ENCODE data around the gene TMEM223.
A peak's percentile ranks its signal among the peaks of the same experiment; 100 is the strongest.
"Not testable (repeated sequence)": the region's sequence is repeated elsewhere in the genome, so short reads cannot be mapped to it uniquely, and the experiment has no call there.

The TMEM223 gene, protein sequence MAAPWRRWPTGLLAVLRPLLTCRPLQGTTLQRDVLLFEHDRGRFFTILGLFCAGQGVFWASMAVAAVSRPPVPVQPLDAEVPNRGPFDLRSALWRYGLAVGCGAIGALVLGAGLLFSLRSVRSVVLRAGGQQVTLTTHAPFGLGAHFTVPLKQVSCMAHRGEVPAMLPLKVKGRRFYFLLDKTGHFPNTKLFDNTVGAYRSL

DNA sequence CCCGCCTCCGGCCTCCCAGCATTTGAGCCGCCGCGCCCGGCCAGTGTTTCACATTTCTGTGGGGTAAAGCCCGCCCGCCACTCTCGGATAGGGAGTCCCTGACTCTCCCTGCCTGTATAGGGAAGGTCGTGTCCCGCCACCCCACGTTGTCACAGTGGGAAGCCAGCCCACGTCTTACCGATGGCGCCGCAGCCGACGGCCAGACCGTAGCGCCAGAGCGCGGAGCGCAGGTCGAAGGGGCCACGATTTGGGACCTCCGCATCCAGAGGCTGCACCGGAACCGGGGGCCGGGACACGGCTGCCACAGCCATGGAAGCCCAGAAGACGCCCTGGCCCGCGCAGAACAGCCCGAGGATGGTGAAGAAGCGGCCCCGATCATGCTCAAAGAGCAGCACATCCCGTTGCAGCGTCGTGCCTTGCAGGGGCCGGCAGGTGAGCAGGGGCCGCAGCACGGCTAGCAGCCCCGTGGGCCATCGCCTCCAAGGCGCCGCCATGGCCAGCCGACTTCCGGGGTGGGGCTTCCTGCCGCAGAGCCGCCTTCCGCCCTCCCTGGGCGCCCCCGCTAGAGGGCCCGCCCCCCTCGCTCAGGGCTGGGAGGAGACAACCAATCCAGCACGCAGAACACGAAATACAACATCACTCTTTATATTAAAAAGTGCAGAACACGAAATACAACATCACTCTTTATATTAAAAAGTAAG, at the start of gene TMEM223:
TMEM223 (minus strand) TSS at position 506 of the 701 bp plus-strand sequence; CDS start at position 494, 12 bp downstream.
- DNase-seq (ENCODE audit: low spot score) = peak; percentile 93
- no peak for FAIRE-seq

DNA sequence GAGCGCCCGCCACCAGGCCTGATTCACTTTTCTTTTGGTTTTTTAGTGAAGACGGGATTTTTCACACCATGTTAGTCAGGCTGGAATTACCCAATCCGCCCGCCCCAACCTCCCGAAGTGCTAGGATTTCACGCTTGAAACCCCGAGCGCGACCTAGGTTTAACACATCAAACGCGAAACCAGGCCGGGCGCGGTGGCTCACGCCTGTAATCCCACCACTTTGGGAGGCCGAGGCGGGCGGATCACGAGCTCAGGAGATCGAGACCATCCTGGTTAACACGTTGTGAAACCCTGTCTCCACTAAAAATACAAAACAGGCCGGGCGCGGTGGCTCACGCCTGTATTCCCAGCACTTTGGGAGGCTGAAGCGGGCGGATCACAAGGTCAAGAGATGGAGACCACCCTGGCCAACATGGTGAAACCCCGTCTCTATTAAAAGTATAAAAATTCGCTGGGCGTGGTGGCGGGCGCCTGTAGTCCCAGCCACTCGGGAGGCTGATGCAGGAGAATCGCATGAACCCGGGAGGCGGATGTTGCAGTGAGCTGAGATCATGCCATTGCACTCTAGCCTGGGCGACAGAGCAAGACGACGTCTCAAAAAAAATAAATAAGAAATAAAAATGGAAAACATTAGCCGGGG, 49.0 kb upstream of the TMEM223 start:
- peak; percentile 21 for DNase-seq (ENCODE audit: low spot score)
- not testable (repeated sequence) for FAIRE-seq

DNA sequence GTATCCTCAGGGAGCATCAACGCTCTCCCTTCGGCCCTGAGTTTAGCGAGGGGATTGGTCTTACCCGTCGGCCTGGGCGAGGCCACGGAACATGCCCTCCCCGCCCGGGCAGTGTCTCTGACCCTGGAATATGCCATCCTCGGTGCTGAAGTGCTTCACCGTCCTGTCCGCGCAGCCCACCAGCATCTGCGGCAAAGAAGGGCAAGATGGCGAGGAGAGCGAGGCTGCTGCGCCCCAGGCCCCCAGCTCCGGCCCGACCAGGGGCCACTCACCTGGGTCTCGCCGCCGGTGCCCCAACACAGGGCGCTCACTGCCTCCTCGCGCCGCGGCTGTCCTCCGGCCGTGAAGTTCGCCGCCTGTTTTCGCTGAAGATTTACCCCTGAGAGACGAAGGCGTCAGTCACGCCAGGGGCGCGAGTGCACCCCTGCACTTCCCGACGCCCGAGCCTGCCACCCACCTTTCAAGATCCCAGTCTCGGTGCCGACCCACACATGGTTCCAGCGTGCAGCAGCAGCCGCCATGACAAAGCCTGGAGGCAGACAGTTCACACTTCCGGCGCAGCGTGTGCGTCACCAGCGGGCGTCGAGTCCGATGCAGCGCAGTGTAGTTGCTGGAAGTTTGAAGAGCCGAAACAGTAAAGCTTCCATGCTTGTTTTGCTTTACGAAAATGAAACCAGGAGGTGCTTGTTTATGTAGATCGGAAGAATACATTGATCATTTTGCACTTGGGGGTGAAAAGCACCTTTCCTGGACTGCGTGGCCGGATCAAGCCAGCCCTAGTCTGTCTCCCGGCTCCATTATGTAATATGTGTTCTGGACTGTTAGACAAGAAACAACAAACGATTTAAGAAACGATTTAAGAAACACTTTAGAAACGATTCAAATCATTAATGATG, 47.5 kb upstream of the TMEM223 start, which contains the start of gene WDR74:
WDR74 (minus strand) TSS at position 541 of the 896 bp plus-strand sequence; CDS start at position 521, 20 bp downstream.
- FAIRE-seq (no peak), DNase-seq (ENCODE audit: low spot score) (peak; percentile 88)

GRCh38 chr11:62835336-62835735, 43.5 kb upstream of the TMEM223 start:
- DNase-seq (ENCODE audit: low spot score) (no peak), FAIRE-seq (no peak)

DNA sequence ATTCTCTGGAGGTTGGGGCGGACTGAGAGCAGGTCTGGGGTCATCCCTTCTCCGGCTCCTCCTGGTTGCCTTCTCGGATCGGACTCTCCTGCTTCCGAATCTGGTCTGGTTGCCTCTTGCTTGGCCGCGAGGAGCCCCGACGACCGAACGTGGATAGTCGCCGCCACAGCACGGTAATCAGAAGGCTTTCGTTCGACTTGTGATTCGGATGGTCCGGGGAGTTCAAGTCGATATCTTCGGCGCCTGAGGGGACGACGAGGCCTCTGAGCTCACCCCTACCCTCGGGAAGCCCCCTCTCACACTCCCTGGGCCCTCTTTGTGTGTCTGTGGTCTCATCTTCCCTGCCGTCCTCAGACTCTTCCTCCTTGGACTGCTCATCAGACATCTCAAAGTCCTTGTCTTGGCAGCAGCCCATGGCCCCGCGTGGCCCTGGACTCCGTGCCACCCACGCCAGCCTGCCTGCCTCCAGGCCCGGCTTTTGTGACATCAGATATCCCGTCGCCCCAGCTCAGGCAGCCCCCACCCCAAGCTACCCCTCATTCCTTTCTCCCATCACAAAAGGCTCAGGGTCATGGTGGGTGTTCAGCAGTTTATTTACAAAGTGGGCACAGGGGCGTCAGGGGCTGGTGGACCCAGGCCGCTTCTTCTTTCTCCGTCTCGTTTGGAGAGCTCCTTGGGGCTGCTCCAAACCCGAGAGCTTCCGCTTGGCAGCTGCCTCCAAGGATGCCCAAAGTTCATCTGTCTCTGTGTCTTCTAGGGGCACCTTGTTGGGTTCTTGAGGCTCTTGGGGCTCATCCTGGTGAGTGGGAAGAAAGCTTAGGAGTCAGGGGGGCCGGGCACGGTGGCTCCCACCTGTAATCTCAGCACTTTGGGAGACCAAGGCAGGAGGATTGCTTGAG, 40.8 kb upstream of the TMEM223 start, which contains the start of gene TEX54:
TEX54 (minus strand) TSS at position 506 of the 899 bp plus-strand sequence.
- no peak for FAIRE-seq
- no peak for DNase-seq (ENCODE audit: low spot score)

DNA sequence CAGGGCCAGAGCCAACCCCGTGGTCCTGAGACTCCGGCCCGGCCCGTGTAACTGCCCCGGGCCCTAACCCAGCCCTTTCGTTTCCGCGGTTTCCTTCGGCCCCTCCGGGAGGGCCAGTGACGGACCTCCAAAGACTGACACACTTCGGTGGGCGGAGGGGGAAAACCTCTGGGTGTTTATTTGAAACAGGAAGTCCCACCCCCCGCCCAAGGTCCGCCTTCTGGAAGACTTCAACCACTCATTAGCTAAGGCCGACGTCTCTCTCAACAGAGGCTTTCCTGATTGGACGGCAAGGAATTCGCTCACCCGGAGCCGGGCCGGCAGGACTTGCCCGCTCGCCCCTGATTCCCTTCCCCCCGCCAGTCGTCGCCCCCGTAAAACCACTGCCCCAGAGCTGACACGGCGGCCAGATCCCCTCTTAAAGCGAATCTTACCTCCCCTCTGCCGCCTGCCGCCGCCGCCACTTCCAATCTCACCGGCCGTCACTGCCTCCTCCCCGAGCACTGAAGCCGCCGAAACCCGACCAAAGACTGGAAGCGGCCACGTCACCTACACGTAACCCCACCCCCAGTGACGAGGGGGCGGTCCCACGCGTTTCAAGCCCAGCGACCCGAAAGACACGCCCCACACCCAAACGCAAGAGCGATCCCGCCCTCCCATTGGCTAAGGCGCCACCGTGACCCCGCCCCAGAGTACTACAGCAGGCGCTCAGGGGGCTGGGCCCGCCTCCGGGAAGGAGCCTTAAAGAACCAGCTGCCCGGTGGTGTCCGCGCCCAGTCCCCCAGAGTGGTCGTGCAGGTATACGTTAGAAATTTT, 39.9 kb upstream of the TMEM223 start, which contains the start of gene STX5:
STX5 (minus strand) TSS at position 532 of the 816 bp plus-strand sequence. CDS start 808 bp downstream, outside the sequence.
- DNase-seq (ENCODE audit: low spot score) (peak; percentile 98), FAIRE-seq (no peak)

DNA sequence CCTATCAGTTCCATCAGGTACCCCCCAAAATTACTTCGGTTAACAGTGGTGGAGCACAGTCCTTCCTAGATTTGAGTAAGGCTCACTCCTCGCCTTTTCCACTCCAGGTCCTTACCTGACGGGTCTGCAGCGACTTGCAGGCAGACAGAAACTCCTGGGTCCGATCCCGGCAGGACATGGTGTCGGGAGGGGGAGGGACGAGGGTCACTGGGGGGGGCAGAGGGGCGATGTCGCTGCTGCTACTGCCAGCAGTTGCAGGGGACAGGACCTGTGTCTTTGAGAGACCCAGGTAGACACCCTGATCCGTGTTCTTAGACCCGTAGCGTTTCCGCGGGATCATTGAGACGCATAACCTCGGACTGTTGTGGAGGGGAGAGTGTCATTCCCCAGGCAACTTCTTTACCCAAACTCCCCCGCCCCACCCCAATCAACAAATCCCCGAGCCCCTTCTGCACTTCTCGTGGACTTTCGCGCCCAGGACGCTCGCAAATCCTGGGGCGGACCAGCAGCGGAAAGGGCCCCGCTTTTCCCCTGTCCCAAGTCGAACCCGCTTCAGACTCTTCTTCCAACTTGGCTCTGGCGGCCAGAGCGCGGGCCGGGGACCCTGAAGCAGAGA, 39.2 kb upstream of the TMEM223 start:
- FAIRE-seq = no peak
- DNase-seq (ENCODE audit: low spot score) = no peak

- FAIRE-seq; DNase-seq (ENCODE audit: low spot score): not testable (repeated sequence)
Measured at GRCh38 chr11:62828130-62828529, 36.3 kb upstream of the TMEM223 start.

DNA sequence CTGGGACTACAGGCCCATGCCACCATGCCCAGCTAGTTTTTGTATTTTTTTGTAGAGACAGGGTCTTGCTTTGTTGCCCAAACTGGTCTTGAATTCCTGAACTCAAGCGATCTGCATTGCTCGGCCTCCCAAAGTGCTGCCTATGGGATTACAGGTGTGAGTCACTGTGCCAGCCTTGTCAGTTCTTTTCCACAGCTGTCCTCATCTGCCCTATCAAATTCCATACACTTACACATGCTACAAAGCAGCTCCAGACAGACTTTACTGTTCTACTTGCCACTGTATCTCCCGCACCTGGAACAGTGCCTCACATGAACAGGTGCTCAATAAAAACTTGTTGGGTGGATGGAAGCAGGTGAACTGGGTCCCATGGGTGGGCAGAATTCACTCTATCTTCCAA, 31.9 kb upstream of the TMEM223 start:
- FAIRE-seq (no peak), DNase-seq (ENCODE audit: low spot score) (no peak)

DNA sequence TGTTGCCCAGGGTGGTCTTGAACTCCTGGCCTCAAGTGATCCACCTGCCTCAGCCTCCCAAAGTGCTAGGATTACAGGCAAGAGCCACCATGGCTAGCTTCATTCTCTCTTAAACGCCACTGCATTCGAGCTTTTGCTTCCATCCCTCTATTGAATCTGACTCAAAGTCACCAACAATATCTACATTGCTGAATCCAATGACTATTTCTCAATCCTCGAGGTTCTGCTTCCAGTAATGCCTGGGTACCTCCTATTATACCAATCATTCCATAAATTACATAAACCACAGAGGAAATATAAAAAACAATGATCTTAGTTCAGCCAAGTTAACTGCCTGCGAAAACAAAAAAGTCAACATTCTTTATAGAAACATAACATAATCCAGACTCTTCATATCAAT, 25.3 kb upstream of the TMEM223 start:
- no peak for FAIRE-seq
- no peak for DNase-seq (ENCODE audit: low spot score)

- DNase-seq (ENCODE audit: low spot score) (no peak), FAIRE-seq (no peak)
Measured at GRCh38 chr11:62816557-62816956, 24.8 kb upstream of the TMEM223 start.

- FAIRE-seq (no peak), DNase-seq (ENCODE audit: low spot score) (no peak)
Measured at GRCh38 chr11:62811659-62812058, 19.9 kb upstream of the TMEM223 start.

DNA sequence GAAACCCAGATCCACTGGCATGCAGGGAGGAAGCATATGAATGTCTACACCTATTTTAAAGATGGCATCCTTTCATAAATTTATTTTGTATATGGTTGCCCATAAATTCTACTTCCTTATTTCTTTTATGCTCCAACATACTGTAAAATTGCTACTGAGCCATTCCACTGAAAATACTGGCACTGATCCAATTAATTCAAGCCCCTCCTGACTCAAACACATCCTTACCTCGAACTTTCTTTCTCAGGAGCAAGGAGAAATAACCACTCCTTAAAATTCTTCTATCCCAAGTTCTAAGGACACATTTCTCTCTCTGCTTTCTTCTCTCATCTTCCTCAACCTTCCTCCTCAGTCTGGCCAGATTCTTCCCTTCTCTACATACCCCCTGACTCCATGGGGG, 18.9 kb upstream of the TMEM223 start:
- DNase-seq (ENCODE audit: low spot score) (no peak), FAIRE-seq (no peak)

- DNase-seq (ENCODE audit: low spot score) (no peak), FAIRE-seq (no peak)
Measured at GRCh38 chr11:62806611-62807121, 14.9 kb upstream of the TMEM223 start.

- FAIRE-seq (no peak), DNase-seq (ENCODE audit: low spot score) (no peak)
Measured at GRCh38 chr11:62805961-62806441, 14.2 kb upstream of the TMEM223 start.

- DNase-seq (ENCODE audit: low spot score) (peak; percentile 98), FAIRE-seq (peak; percentile 63)
Measured at GRCh38 chr11:62805076-62805892, 13.5 kb upstream of the TMEM223 start, which contains the start of gene NXF1. Gene NXF1, minus strand, starts transcription at chr11:62805440. Its CDS starts 84 bp downstream, at chr11:62805356.

DNA sequence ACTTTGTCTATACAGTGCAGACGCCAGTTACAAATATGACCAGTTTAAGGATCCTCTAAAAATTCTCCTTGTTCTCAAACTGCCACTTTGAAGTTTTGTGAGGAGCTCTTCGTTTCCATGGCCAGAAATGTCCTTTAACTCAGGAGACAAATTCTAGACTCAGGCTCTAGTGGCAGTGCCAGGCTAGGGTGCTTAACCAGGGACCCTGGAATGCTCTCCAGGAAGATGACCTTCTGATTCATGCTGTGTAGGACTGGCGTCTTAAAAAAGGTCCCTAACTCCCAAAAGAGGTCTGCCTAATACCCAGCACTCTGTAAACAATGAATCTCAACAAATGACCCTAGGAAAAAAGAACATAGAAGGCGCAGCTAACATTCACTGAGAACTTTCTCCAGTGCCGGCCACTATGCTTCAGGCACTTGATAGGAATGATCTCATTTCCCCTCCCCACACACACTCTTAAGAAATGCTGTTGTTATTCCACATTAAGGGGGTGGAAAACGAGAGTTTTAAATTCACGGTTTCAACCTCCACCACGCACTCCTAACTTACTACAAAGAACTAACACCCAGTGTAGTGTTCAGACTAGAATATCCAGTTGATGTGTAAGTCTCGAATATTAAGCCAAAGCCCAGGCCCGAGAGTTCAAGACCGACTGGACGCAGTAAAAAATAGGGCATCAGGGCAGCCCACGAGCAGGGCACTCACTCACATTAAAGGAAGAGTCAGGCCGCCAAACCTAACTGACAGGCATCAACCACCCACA, 12.7 kb upstream of the TMEM223 start:
- no peak for DNase-seq (ENCODE audit: low spot score)
- FAIRE-seq = no peak

All from urothelium cell line (cell line).